SK-N-MC (cell line): Measurements from ENCODE around the gene SDR42E1.

ENCODE experiments used
- DNase-seq: peaks from one replicate; pipeline ENCODE4 v3.0.0-alpha.2; 2011; ENCODE audit warnings: low read depth, low spot score
- H3K27ac ChIP-seq: fragments of 200-600 bp; sonication (generic); 2 replicates; pipeline ENCODE4 v1.5.1; 2016; ENCODE audit warnings: mixed run types
- H3K36me3 ChIP-seq: fragments of 200-600 bp; sonication (generic); 2 replicates; pipeline ENCODE4 v1.6.1; 2017; ENCODE audit warnings: antibody characterized with exemption, low read length, mixed read lengths; ENCODE audit not compliant: insufficient read depth
- H3K4me3 ChIP-seq: fragments of 200-600 bp; sonication (generic); 2 replicates; pipeline ENCODE4 v1.5.1; 2016
- H3K9ac ChIP-seq: fragments of 200-600 bp; sonication (generic); 2 replicates; pipeline ENCODE4 v1.8.0; 2017; ENCODE audit warnings: mixed run types, mixed read lengths; ENCODE audit not compliant: insufficient read length
- H3K9me3 ChIP-seq: fragments of 200-600 bp; sonication (generic); 2 replicates; pipeline ENCODE4 v1.6.1; 2017; ENCODE audit warnings: low read depth, mild to moderate bottlenecking, antibody characterized with exemption, low read length, moderate library complexity, mixed read lengths
- EZH2 ChIP-seq: fragments of 200-600 bp; sonication (generic); IDR thresholded peaks from one replicate; pipeline ENCODE4 v1.6.1; 2017; ENCODE audit warnings: antibody characterized with exemption
- FOXP2 ChIP-seq: optimal IDR thresholded peaks from 2 replicates; pipeline ENCODE3; 2011; ENCODE audit warnings: mild to moderate bottlenecking, moderate library complexity; ENCODE audit not compliant: insufficient read depth; ENCODE audit errors: extremely low read length, control extremely low read depth
- POLR2AphosphoS5 ChIP-seq: IDR thresholded peaks from 2 replicates; pipeline ENCODE4 v1.6.1; 2012; ENCODE audit warnings: mild to moderate bottlenecking, low read depth, low read length, borderline replicate concordance

The SDR42E1 gene

GRCh38 chr16:81946206-81946605, 65.1 kb downstream of the SDR42E1 start:
- no peak overlapping the region for H3K4me3 ChIP-seq
- DNase-seq: no peak
- no peak overlapping the region for H3K27ac ChIP-seq
- no peak for TF ChIP-seq FOXP2
- no peak for TF ChIP-seq POLR2AphosphoS5
- no peak for TF ChIP-seq EZH2
- no peaks in the 10 kb centered on the region for H3K9me3 ChIP-seq
- no peak overlapping the region for H3K9ac ChIP-seq
- no peaks in the 10 kb centered on the region for H3K36me3 ChIP-seq

GRCh38 chr16:81945665-81946064, 65.6 kb downstream of the SDR42E1 start:
- no peaks in the 10 kb centered on the region for H3K36me3 ChIP-seq
- TF ChIP-seq EZH2: no peak
- TF ChIP-seq POLR2AphosphoS5: no peak

GRCh38 chr16:81942007-81942601, 69.2 kb downstream of the SDR42E1 start:
- Histone ChIP-seq H3K27ac (no peak overlapping the region), H3K9me3 (no peaks in the 10 kb centered on the region), H3K36me3 (no peaks in the 10 kb centered on the region), H3K9ac (no peak overlapping the region), H3K4me3 (no peak overlapping the region)
- TF ChIP-seq FOXP2: no peak
- DNase-seq: no peak

More at GRCh38 chr16:81945665-81946064, 65.6 kb downstream of the SDR42E1 start:
- Histone ChIP-seq H3K9me3 (no peaks in the 10 kb centered on the region), H3K4me3 (no peak overlapping the region), H3K27ac (no peak overlapping the region), H3K9ac (no peak overlapping the region)
- DNase-seq: no peak

- no peak overlapping the region for H3K9ac ChIP-seq
- TF ChIP-seq FOXP2 (no peak), EZH2 (no peak), POLR2AphosphoS5 (no peak)
- H3K9me3 ChIP-seq: no peaks in the 10 kb centered on the region
- no peaks in the 10 kb centered on the region for H3K36me3 ChIP-seq
- H3K27ac ChIP-seq: no peak overlapping the region
- no peak overlapping the region for H3K4me3 ChIP-seq
- peak; percentile 37 for DNase-seq
Measured at GRCh38 chr16:81940781-81941560, 70.3 kb downstream of the SDR42E1 start.

- DNase-seq: no peak
- no peaks in the 10 kb centered on the region for H3K36me3 ChIP-seq
Measured at GRCh38 chr16:81939164-81940056, 71.9 kb downstream of the SDR42E1 start.

More at GRCh38 chr16:81939164-81940056, 71.9 kb downstream of the SDR42E1 start:
- Histone ChIP-seq H3K27ac (no peak overlapping the region), H3K4me3 (no peak overlapping the region), H3K9me3 (no peaks in the 10 kb centered on the region), H3K9ac (no peak overlapping the region)
- no peak for TF ChIP-seq POLR2AphosphoS5
- no peak for TF ChIP-seq FOXP2
- TF ChIP-seq EZH2: no peak
